BJ (cell line): ENCODE results near the gene TIAM2. TPM values are rescaled to one million over a fixed set of nuclear protein-coding genes. Genes with fewer than 3 reads are reported as not detected.

Experiments used
- CTCF ChIA-PET: fragments of 350-600 bp; formaldehyde crosslinking; extraction: SDS; loops from one replicate; lab custom pipeline; 2021; ENCODE audit warnings: antibody characterized with exemption, inconsistent platforms; lab: Yijun Ruan, JAX
- POLR2A ChIA-PET: fragments of 300-600 bp; sonication (Branson Sonifier 250); formaldehyde crosslinking; extraction: SDS; loops from one replicate; lab custom pipeline; 2021; ENCODE audit warnings: antibody characterized with exemption; lab: Charles Lee
- DNase-seq: peaks from one replicate; pipeline ENCODE4 v3.0.0-alpha.2; 2011; ENCODE audit warnings: low read depth
- H3K27me3 ChIP-seq: 2 replicates; pipeline ENCODE4 v1.6.0; 2011; ENCODE audit warnings: low read length; ENCODE audit not compliant: control insufficient read depth, insufficient read depth
- H3K36me3 ChIP-seq: 2 replicates; pipeline ENCODE4 v1.5.1; 2011; ENCODE audit warnings: low read length; ENCODE audit not compliant: control insufficient read depth, insufficient read depth
- H3K4me3 ChIP-seq: 2 replicates; pipeline ENCODE4 v1.5.1; 2011; ENCODE audit warnings: low read depth, mild to moderate bottlenecking, control low read depth, low read length
- polyA plus RNA-seq: library from polyadenylated mRNA; depleted of rRNA; stranded (reverse); fragments of >200 nt; gene quantifications from 2 replicates; pipeline ENCODE4 v1.2.3, GENCODE V29; 2011
- TF ChIP-seq, protein P1 (sequence below): IDR thresholded peaks from 2 replicates; pipeline ENCODE4 v1.5.1; 2011; ENCODE audit warnings: low read depth, mild to moderate bottlenecking, control low read depth, inconsistent platforms, low read length, moderate library complexity; ENCODE audit not compliant: insufficient read depth

The TIAM2 gene
- polyA plus RNA-seq, 1 experiment = 4.6 TPM

DNA sequence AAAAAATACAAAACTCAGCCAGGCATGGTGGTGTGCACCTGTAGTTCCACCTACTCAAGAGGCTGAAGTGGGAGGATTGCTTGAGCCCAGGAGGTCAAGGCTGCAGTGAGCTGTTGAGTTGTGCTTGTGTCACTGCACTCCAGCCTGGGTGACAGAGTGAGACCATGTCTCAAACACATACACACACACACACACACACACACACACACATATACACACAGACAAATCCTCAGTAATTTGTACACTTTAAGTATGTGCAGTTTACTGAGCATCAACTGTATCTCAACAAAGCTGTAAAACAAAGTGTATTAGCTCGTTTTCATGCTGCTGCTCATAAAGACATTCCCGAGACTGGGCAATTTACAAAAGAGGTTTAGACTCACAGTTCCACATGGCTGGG is 311.8 kb downstream of the TIAM2 start:
- no peak overlapping the region for H3K4me3 ChIP-seq
- TF ChIP-seq, protein P1, sequence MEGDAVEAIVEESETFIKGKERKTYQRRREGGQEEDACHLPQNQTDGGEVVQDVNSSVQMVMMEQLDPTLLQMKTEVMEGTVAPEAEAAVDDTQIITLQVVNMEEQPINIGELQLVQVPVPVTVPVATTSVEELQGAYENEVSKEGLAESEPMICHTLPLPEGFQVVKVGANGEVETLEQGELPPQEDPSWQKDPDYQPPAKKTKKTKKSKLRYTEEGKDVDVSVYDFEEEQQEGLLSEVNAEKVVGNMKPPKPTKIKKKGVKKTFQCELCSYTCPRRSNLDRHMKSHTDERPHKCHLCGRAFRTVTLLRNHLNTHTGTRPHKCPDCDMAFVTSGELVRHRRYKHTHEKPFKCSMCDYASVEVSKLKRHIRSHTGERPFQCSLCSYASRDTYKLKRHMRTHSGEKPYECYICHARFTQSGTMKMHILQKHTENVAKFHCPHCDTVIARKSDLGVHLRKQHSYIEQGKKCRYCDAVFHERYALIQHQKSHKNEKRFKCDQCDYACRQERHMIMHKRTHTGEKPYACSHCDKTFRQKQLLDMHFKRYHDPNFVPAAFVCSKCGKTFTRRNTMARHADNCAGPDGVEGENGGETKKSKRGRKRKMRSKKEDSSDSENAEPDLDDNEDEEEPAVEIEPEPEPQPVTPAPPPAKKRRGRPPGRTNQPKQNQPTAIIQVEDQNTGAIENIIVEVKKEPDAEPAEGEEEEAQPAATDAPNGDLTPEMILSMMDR = no peak
- CTCF ChIA-PET = interaction anchor here (0.6 to 1.2 kb wide), 2 partner anchors 439 to 673 kb away, joined by 4 to 7 read pairs; no protein-coding TSS in a partner anchor
- 0 out of 2 replicates have a peak, but pooled peaks cover 1% of the 10 kb centered on the region for H3K36me3 ChIP-seq
- POLR2A ChIA-PET = no interaction called here
- no peaks in the 10 kb centered on the region for H3K27me3 ChIP-seq
- DNase-seq = no peak
